Peyer's patch (tissue), 4 donors: ENCODE data around the gene REELD1. TPM values are rescaled to one million over a fixed set of nuclear protein-coding genes. Genes with fewer than 3 reads are reported as not detected.
A peak's percentile ranks its signal among the peaks of the same experiment; 100 is the strongest.

Experiments used
- DNase-seq, 3 donors: peaks; one replicate each; pipeline ENCODE4 v3.0.0-alpha.2; 2017 to 2019
- H3K27ac ChIP-seq, 4 donors: fragments of 200-600 bp; sonication (generic); one replicate each; pipeline ENCODE4 v1.5.1; 2016 to 2019
- H3K27me3 ChIP-seq, 2 donors: fragments of 200-600 bp; sonication (generic); one replicate each; pipeline ENCODE4 v1.5.1; 2019
- H3K36me3 ChIP-seq, 3 donors: fragments of 200-600 bp; sonication (generic); one replicate each; pipeline ENCODE4 v1.5.1; 2016 to 2019
- H3K4me1 ChIP-seq, 4 donors: fragments of 200-600 bp; sonication (generic); one replicate each; pipeline ENCODE4 v1.5.1; 2016 to 2019
- H3K4me3 ChIP-seq, 4 donors: fragments of 200-600 bp; sonication (generic); 1 replicate in 3 of 4; 2 replicates in 1 of 4; pipeline ENCODE4 v1.5.1; 2016 to 2019; ENCODE audit warnings: mild to moderate bottlenecking in 1 of 4
- H3K9me3 ChIP-seq, 4 donors: fragments of 200-600 bp; sonication (generic); one replicate each; pipeline ENCODE4 v1.5.1; 2016 to 2019; ENCODE audit warnings: mild to moderate bottlenecking in 1 of 4
- POLR2A ChIP-seq, 2 donors: fragments of 450-650 bp; IDR thresholded peaks; one replicate each; pipeline ENCODE4 v1.5.1; 2017; ENCODE audit warnings: antibody characterized with exemption in 2 of 2, mild to moderate bottlenecking in 2 of 2, moderate library complexity in 2 of 2
- total RNA-seq, 4 donors: library from RNA; depleted of rRNA; stranded (reverse); fragments of >200 nt; gene quantifications; one replicate each; pipeline ENCODE4 v1.1.0, GENCODE V29; 2016
- TF ChIP-seq, protein P1 (sequence below), 6 experiments: fragments of 450-650 bp in 4 of 6; fragments of 200-600 bp in 2 of 6; sonication (generic) in 1 of 6; IDR thresholded peaks; one replicate each; pipeline ENCODE4 v1.5.1; 2017 to 2019; ENCODE audit warnings: antibody characterized with exemption in 6 of 6, mild to moderate bottlenecking in 3 of 6, moderate library complexity in 1 of 6

The REELD1 gene
- total RNA-seq, 4 donors from 2014 or later = 0.35 to 1.7 (median 0.80) TPM; not detected in 1

GRCh38 chr4:146222313-146222712, 8.0 kb downstream of the REELD1 start:
- H3K27me3 ChIP-seq = no peaks in the 10 kb centered on the region
- no peaks in the 10 kb centered on the region for H3K4me1 ChIP-seq
- TF ChIP-seq, protein P1, sequence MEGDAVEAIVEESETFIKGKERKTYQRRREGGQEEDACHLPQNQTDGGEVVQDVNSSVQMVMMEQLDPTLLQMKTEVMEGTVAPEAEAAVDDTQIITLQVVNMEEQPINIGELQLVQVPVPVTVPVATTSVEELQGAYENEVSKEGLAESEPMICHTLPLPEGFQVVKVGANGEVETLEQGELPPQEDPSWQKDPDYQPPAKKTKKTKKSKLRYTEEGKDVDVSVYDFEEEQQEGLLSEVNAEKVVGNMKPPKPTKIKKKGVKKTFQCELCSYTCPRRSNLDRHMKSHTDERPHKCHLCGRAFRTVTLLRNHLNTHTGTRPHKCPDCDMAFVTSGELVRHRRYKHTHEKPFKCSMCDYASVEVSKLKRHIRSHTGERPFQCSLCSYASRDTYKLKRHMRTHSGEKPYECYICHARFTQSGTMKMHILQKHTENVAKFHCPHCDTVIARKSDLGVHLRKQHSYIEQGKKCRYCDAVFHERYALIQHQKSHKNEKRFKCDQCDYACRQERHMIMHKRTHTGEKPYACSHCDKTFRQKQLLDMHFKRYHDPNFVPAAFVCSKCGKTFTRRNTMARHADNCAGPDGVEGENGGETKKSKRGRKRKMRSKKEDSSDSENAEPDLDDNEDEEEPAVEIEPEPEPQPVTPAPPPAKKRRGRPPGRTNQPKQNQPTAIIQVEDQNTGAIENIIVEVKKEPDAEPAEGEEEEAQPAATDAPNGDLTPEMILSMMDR (IDR thresholded peaks at IDR 0.05) = no peak
- no peak for TF ChIP-seq POLR2A (IDR thresholded peaks at IDR 0.05)
- no peaks in the 10 kb centered on the region for H3K9me3 ChIP-seq
- H3K36me3 ChIP-seq = no peaks in the 10 kb centered on the region
- H3K4me3 ChIP-seq = no peak overlapping the region
- DNase-seq = no peak
- no peak overlapping the region for H3K27ac ChIP-seq

- no peaks in the 10 kb centered on the region for H3K9me3 ChIP-seq
- no peak overlapping the region for H3K27ac ChIP-seq
- DNase-seq = no peak
- no peaks in the 10 kb centered on the region for H3K4me1 ChIP-seq
- TF ChIP-seq POLR2A (IDR thresholded peaks at IDR 0.05) = no peak
- TF ChIP-seq, protein P1 (IDR thresholded peaks at IDR 0.05) = no peak
- H3K4me3 ChIP-seq = no peak overlapping the region
- H3K27me3 ChIP-seq = no peaks in the 10 kb centered on the region
- H3K36me3 ChIP-seq = no peaks in the 10 kb centered on the region
These were observed 10.1 kb downstream of the REELD1 start for GRCh38 chr4:146224326-146224966.

- Histone ChIP-seq H3K27ac (no peak overlapping the region), H3K4me1 (no peaks in the 10 kb centered on the region), H3K36me3 (no peaks in the 10 kb centered on the region), H3K4me3 (no peak overlapping the region), H3K9me3 (no peaks in the 10 kb centered on the region), H3K27me3 (no peaks in the 10 kb centered on the region)
- no peak for DNase-seq
- TF ChIP-seq POLR2A (IDR thresholded peaks at IDR 0.05) = no peak
- TF ChIP-seq, protein P1 (IDR thresholded peaks at IDR 0.05) = no peak
These were observed 15.1 kb downstream of the REELD1 start for GRCh38 chr4:146229406-146229805.

DNA sequence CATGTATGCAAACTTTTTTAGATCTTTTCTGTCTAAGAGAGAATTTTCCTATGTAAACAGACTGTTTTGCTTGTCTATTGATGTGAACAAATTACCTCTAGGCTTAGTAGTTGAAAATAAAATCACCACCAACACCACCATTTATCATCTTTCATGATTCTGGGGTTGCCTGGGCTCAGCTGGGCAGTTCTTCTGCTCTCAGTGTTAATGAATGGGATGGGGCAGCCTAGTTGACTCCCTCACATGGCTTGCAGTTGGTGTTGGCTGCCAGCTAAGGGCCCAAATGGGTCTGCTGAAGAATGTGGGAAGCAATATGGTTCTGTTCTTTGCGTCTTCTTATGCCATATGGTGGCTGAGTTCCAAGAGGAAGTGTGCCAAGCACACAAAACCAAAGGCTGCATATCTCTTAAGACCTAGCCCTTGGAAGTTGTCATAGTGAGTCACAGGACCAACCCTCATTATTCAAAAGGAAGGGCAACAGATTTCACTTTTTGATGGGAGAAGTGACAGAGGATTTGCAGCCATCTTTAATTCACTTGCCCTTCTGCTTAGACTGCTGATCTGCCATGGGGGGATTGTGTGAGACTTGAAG, 17.9 kb downstream of the REELD1 start:
- Histone ChIP-seq H3K36me3 (no peaks in the 10 kb centered on the region), H3K4me1 (no peaks in the 10 kb centered on the region), H3K4me3 (no peak overlapping the region), H3K27ac (no peak overlapping the region), H3K9me3 (no peaks in the 10 kb centered on the region), H3K27me3 (no peaks in the 10 kb centered on the region)
- no peak for TF ChIP-seq POLR2A (IDR thresholded peaks at IDR 0.05)
- TF ChIP-seq, protein P1 (IDR thresholded peaks at IDR 0.05) = no peak
- no peak for DNase-seq

DNA sequence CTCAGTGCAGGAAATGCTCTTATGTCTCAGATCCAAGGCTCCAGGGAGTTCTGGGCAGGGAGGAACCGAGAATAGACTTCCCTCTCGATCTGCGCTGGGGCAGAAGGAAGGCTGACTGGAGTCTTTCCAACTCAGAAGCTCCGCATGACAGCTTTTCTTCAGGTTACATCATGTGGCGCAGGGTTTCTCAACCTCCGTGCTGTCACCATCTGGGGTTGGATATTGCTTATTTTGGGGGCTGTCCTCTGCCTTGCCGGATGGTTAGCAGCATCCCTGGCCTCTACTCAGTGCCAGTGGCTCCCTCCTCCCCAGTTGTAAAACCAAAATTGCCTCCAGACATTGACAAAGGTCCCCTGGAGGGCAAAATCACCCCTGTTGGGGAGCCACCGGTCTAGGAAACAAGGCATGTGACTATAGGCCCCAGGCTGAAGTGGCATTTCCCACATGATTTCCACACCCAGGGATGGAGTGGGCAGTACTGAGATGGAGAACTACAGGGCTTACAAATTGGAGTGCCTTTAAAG, 21.4 kb downstream of the REELD1 start:
- no peak for DNase-seq
- Histone ChIP-seq H3K9me3 (no peaks in the 10 kb centered on the region), H3K4me3 (no peak overlapping the region), H3K27me3 (no peaks in the 10 kb centered on the region), H3K36me3 (no peaks in the 10 kb centered on the region), H3K4me1 (no peaks in the 10 kb centered on the region), H3K27ac (peak overlapping the region in 2 of 4 donors; percentile 17 to 35)
- no peak for TF ChIP-seq POLR2A (IDR thresholded peaks at IDR 0.05)
- TF ChIP-seq, protein P1 (IDR thresholded peaks at IDR 0.05) = no peak
